HepG2 (cell line): ENCODE data around the gene ASXL1. TPM values are rescaled to one million over a fixed set of nuclear protein-coding genes. Genes with fewer than 3 reads are reported as not detected.
A peak's percentile ranks its signal among the peaks of the same experiment; 100 is the strongest.

Source experiments
- BCL6 ChIP-seq: IDR thresholded peaks from 2 replicates; pipeline ENCODE4 v1.6.1; 2016; ENCODE audit warnings: missing genetic modification reagents, missing compliant biosample characterization
- CBX1 ChIP-seq: IDR thresholded peaks from one replicate; pipeline ENCODE4 v1.6.1; 2016; ENCODE audit warnings: antibody characterized with exemption, low read depth
- CBX5 ChIP-seq: sonication (generic); formaldehyde crosslinking; IDR thresholded peaks from 2 replicates; pipeline ENCODE4 v1.4.0; 2020; ENCODE audit warnings: missing genetic modification reagents, borderline replicate concordance
- EED ChIP-seq: sonication (generic); formaldehyde crosslinking; IDR thresholded peaks from 2 replicates; pipeline ENCODE4 v1.5.0; 2020; ENCODE audit warnings: mild to moderate bottlenecking, missing genetic modification reagents
- ELK4 ChIP-seq: sonication (generic); formaldehyde crosslinking; IDR thresholded peaks from 2 replicates; pipeline ENCODE4 v1.9.0; 2021; ENCODE audit warnings: missing genetic modification reagents, borderline replicate concordance
- GMEB1 ChIP-seq: sonication (generic); formaldehyde crosslinking; IDR thresholded peaks from 2 replicates; pipeline ENCODE4 v1.5.1; 2020; ENCODE audit warnings: missing genetic modification reagents, mild to moderate bottlenecking, borderline replicate concordance
- IKZF4 ChIP-seq: sonication (generic); formaldehyde crosslinking; IDR thresholded peaks from 2 replicates; pipeline ENCODE4 v1.5.1; 2020; ENCODE audit warnings: borderline replicate concordance, mild to moderate bottlenecking, low read depth, missing genetic modification reagents; ENCODE audit errors: not compliant biosample characterization
- KDM4B ChIP-seq: sonication (generic); formaldehyde crosslinking; IDR thresholded peaks from 2 replicates; pipeline ENCODE4 v1.4.0; 2020; ENCODE audit warnings: missing genetic modification reagents
- NRL ChIP-seq: sonication (generic); formaldehyde crosslinking; IDR thresholded peaks from 2 replicates; pipeline ENCODE4 v1.5.0; 2020; ENCODE audit warnings: missing genetic modification reagents, mild to moderate bottlenecking, moderate library complexity, borderline replicate concordance
- PRMT3 ChIP-seq: sonication (generic); formaldehyde crosslinking; IDR thresholded peaks from 2 replicates; pipeline ENCODE4 v1.8.1; 2022; ENCODE audit warnings: low read depth, mild to moderate bottlenecking, moderate library complexity, missing genetic modification reagents, borderline replicate concordance
- SNAPC2 ChIP-seq: sonication (generic); formaldehyde crosslinking; IDR thresholded peaks from 2 replicates; pipeline ENCODE4 v1.8.1; 2022; ENCODE audit warnings: mild to moderate bottlenecking, missing genetic modification reagents
- THAP9 ChIP-seq: sonication (generic); formaldehyde crosslinking; IDR thresholded peaks from 2 replicates; pipeline ENCODE4; 2020; ENCODE audit warnings: missing genetic modification reagents, mild to moderate bottlenecking, borderline replicate concordance
- ZNF549 ChIP-seq: sonication (generic); formaldehyde crosslinking; IDR thresholded peaks from 2 replicates; pipeline ENCODE4 v1.5.0; 2020; ENCODE audit warnings: missing genetic modification reagents
- ZNF609 ChIP-seq: sonication (generic); formaldehyde crosslinking; IDR thresholded peaks from 2 replicates; pipeline ENCODE4 v1.4.0; 2020; ENCODE audit warnings: mild to moderate bottlenecking, missing genetic modification reagents, borderline replicate concordance
- ZNF639 ChIP-seq: conservative IDR thresholded peaks from 2 replicates; pipeline ENCODE4 v1.6.1; 2018; ENCODE audit warnings: missing genetic modification reagents
- polyA plus RNA-seq, 8 experiments: library from polyadenylated mRNA; depleted of rRNA in 3 of 8; stranded (reverse) in 7 of 8; unstranded in 1 of 8; fragments of >200 nt; fragmentation: Illumina TruSeq in 4 of 8; extraction: Trizol in 4 of 8; gene quantifications; 2 replicates each; pipeline versions ENCODE4 v1.2.1 to v1.2.3, GENCODE V29; 2011 to 2016; ENCODE audit warnings: low read depth in 4 of 8, missing spikeins in 1 of 8, mixed read lengths in 1 of 8; ENCODE audit not compliant: insufficient read depth in 1 of 8
- total RNA-seq, 5 experiments: library from RNA; depleted of rRNA; stranded (reverse); fragments of >200 nt; fragmentation: Illumina TruSeq; extraction: Trizol; gene quantifications; 2 replicates each; pipeline ENCODE4 v1.2.3, GENCODE V29; 2016; ENCODE audit warnings: low read depth in 1 of 5

The ASXL1 gene
- total and polyA plus RNA-seq, 2 of the 13 experiments (the other 11 are each of a cell fraction or from before 2014, with no cell fraction given): 62.1 to 74.8 TPM

- TF ChIP-seq ZNF609 (CRISPR knock-in tag) (0 out of 2 replicates have a peak, but pooled peaks have one; percentile 35), PRMT3 (CRISPR knock-in tag) (no peak), SNAPC2 (CRISPR knock-in tag) (no peak), CBX1 (no peak), ELK4 (no peak), THAP9 (CRISPR knock-in tag) (peak; percentile 12; the same call in 1 of the 2 replicates), CBX5 (CRISPR knock-in tag) (no peak), NRL (CRISPR knock-in tag) (no peak), EED (CRISPR knock-in tag) (peak; percentile 70; the same call in 1 of the 2 replicates), ZNF639 (CRISPR knock-in tag) (0 out of 2 replicates have a peak, but pooled peaks have one; percentile 51), KDM4B (CRISPR knock-in tag) (no peak), IKZF4 (peak; percentile 28), BCL6 (no peak), ZNF549 (no peak), GMEB1 (no peak)
Observed at GRCh38 chr20:32476684-32477593, 118.8 kb downstream of the ASXL1 start (continued).
